ENCODE results near the gene FZD2.

FZD2 gene

DNA sequence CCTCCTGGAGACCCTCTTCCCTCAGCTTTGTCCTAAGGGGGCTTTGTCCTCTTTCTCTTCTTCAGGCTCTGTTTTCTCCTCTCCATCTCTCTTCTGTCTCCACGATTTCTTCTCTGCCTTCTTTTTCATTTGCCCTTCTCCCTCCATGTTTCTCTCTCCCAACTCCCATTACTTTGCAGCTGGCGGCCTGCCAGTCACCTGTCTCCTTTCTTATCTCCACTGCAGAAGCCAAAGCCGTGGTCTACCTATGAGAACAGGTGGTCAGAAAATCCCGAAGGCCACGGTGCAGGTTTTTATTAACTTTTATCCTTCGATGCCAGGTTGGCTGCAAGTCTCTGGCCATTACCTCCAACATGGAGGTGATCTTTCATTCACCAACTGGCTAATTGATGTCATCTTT, 45.1 kb downstream of the FZD2 start:
- H3K4me3 ChIP-seq (ENCODE audit: control insufficient read depth, low read depth, low read length), result no peak overlapping the region
- DNase-seq (ENCODE audit: low read depth), result no peak
- no peak for TF ChIP-seq CTCF (conservative IDR thresholded peaks at IDR 0.05; ENCODE audit: control insufficient read depth, insufficient read depth, low read depth, low read length)

- no peak for TF ChIP-seq CTCF (conservative IDR thresholded peaks at IDR 0.05; ENCODE audit: control insufficient read depth, insufficient read depth, low read depth, low read length)
- no peak for DNase-seq (ENCODE audit: low read depth)
- no peak overlapping the region for H3K4me3 ChIP-seq (ENCODE audit: control insufficient read depth, low read depth, low read length)
These were observed 45.7 kb downstream of the FZD2 start for GRCh38 chr17:44602970-44603369.

- DNase-seq (ENCODE audit: low read depth), result no peak
- no peak overlapping the region for H3K4me3 ChIP-seq (ENCODE audit: control insufficient read depth, low read depth, low read length)
- no peak for TF ChIP-seq CTCF (conservative IDR thresholded peaks at IDR 0.05; ENCODE audit: control insufficient read depth, insufficient read depth, low read depth, low read length)
These were observed 47.0 kb downstream of the FZD2 start for GRCh38 chr17:44604116-44604761.

- no peak for DNase-seq (ENCODE audit: low read depth)
- TF ChIP-seq CTCF (conservative IDR thresholded peaks at IDR 0.05; ENCODE audit: control insufficient read depth, insufficient read depth, low read depth, low read length), result no peak
- no peak overlapping the region for H3K4me3 ChIP-seq (ENCODE audit: control insufficient read depth, low read depth, low read length)
These were observed 47.6 kb downstream of the FZD2 start for GRCh38 chr17:44604768-44605485.

- H3K4me3 ChIP-seq (ENCODE audit: control insufficient read depth, low read depth, low read length), result no peak overlapping the region
- no peak for DNase-seq (ENCODE audit: low read depth)
- TF ChIP-seq CTCF (conservative IDR thresholded peaks at IDR 0.05; ENCODE audit: control insufficient read depth, insufficient read depth, low read depth, low read length), result no peak
These were observed 49.4 kb downstream of the FZD2 start for GRCh38 chr17:44606658-44607057.

GRCh38 chr17:44607836-44608690, 50.8 kb downstream of the FZD2 start:
- DNase-seq (ENCODE audit: low read depth), result peak; percentile 62
- no peak overlapping the region for H3K4me3 ChIP-seq (ENCODE audit: control insufficient read depth, low read depth, low read length)
- TF ChIP-seq CTCF (conservative IDR thresholded peaks at IDR 0.05; ENCODE audit: control insufficient read depth, insufficient read depth, low read depth, low read length), result no peak

Measured in fibroblast of mammary gland (primary cell).